SK-N-DZ (cell line): ENCODE measurements around the gene KIF1A.

ENCODE experiments used
- DNase-seq: peaks from one replicate; pipeline ENCODE4 v3.0.0-alpha.2; 2015; ENCODE audit warnings: low spot score

Gene KIF1A

DNA sequence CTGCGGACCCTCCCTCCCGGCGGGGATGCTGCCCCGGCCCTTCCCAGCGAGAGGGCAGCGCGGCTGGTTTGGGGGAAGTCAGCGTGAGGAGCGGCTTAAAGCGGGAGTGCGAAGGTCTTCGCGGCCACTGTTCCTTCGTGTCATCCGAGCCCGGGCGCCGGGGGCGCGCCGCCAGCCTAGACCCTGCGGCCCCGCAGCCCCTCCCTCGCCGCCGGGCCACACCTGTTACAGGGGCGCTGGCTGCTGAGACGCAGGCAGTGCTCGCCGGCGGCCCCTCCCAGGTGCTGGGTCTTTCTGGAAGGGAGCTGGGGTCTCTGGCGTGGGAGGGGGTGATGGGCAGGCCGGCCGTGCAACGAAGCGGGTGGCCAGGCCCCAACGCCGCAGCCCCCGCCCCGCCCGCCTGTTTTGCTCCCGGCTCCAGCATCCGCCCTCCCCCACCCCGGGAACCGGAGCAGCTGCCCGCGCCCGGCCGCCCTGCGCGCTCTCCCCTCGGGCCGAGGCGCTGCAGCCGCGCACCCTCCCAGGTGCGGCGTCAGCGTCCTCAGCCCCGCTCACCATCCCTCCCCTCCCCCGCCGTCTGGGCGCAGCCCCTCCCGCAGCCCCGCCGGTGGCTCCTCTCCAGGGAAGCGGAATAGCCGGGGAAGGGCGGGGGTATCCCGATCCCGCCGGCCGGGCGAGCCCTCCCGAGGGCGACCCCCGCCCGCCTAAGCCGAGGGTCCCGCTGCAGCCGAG lies 727 bp downstream of the KIF1A start:
- peak; percentile 32 for DNase-seq

DNA sequence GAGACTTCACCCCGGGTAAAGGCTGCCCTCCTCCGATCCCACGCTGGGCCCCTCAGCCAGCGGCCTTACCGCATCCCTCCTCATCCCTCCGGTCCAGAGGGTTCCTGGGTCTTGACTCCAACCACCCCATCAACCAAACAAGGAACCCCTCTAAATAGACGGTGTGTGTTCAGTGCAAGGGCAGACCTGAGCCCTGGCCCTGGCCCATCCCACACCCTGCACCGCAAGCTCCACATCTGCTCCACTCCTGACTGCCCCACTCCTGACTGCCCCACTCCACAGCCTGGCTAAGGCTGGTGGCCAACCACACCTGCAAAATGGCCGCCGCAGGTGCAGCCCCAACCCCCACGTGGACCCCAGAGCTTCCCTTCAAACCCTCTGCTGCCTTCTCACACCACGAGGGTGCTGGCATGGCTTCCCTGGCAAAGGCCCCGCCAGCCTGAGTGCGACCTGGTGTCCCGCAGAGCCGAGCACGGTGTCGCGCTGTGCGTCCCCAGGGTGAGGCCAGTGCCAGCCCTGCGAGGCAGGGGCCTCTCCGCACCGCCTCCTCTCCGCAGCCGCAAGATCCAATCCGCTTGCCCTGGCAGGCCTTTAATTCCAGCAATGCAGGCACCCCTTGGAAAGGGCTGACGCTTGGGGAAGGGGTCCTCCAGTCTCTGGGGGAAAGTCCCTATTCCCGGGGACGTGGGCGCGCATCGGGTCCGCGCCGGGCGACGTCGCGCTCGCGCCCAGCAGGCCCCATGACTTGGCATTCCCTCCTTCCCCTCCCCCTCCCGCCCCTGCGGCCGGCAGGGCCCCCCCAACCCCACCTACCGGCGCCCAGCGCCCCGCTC lies 1.5 kb downstream of the KIF1A start:
- DNase-seq = peak; percentile 28

GRCh38 chr2:240817496-240818292 lies 2.3 kb downstream of the KIF1A start:
- DNase-seq = no peak

- DNase-seq = no peak
Measured at GRCh38 chr2:240816584-240817495, 3.2 kb downstream of the KIF1A start.

- DNase-seq = no peak
Measured at GRCh38 chr2:240815761-240816583, 4.0 kb downstream of the KIF1A start.

DNA sequence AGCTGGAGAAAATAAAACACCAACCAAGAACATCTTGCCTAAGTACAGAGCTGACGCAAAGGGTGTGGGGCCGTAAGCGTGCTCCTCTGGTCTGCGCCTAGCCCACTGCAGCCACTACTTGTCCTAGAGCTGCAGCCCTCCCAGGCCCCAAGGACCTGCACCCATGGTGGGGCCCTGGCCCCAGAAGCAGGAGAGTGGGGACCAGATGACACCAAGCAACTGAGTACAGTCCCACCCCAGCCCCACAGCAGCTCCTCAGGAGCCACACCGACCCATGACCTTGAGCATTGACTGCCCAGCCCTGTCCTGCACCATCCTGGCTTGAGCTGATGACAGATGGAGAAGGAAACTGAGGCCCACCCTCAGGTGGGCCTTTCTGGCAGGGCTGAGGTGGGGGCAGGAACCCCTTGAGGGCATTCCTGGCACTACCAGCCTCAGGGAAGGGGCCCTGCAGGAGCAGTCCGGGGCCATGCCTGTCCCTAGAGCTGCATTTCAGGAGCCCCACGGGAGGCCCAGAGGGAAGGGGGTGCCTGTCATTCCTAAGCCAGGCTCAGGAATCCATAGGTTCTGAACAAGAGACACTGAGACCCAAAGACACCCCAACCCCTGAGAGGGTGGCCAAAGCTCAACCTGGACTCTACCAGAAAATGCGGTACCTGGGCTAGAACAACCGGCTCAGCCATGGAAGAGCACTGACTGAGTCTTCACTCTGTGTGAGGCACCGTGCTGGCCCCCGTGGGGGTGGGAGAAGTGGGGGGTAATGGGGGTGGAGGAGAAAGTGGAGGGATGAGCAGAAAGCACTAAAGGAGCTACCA lies 4.9 kb downstream of the KIF1A start:
- DNase-seq = no peak

- no peak for DNase-seq
Measured at GRCh38 chr2:240814280-240814679, 5.7 kb downstream of the KIF1A start.

- no peak for DNase-seq
Measured at GRCh38 chr2:240813231-240813921, 6.6 kb downstream of the KIF1A start.

GRCh38 chr2:240812721-240813120 lies 7.3 kb downstream of the KIF1A start:
- DNase-seq = no peak

- no peak for DNase-seq
Measured at GRCh38 chr2:240812301-240812680, 7.7 kb downstream of the KIF1A start.

GRCh38 chr2:240811346-240812300 lies 8.4 kb downstream of the KIF1A start:
- DNase-seq = no peak

GRCh38 chr2:240810621-240811020 lies 9.4 kb downstream of the KIF1A start:
- DNase-seq = no peak

DNA sequence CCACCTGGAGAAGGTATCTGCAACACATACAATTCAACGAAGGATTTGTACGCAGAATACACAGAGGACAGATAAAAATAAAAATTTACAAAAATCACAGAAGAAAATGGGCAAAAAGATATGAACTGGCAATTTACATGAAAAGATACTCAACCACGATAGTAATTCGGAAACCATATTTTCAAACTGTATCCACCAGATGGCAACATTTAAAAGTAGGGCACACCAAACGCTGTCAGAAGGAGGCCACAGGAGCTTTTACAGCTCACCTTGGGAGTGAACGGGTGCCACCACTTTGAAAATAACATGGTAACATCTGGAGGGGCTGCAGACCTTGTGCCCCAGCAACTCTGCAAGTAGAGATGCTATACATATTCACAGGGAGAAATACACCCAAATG lies 9.8 kb downstream of the KIF1A start:
- DNase-seq = no peak

- DNase-seq = no peak
Measured at GRCh38 chr2:240809276-240809675, 10.7 kb downstream of the KIF1A start.

DNA sequence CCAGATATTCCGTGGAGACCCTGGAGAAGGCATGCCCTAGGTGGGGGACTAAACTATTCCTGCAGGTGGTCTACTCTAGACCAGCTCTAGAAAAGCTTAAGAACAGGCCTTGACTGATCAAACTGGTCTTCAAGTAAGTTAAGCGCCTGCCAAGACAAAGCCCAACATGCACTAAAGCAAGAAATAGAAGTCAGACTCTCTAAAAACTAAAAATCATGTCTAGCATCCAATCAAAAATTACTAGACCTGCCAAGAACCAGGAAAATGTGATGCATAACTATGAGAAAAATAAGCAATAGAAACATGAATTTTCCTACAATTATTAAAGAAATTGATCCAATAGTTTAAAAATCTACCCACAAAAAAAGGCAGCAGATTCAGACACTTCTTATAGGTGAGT lies 13.6 kb downstream of the KIF1A start:
- DNase-seq = no peak

GRCh38 chr2:240806006-240806405 lies 14.0 kb downstream of the KIF1A start:
- DNase-seq = no peak

DNA sequence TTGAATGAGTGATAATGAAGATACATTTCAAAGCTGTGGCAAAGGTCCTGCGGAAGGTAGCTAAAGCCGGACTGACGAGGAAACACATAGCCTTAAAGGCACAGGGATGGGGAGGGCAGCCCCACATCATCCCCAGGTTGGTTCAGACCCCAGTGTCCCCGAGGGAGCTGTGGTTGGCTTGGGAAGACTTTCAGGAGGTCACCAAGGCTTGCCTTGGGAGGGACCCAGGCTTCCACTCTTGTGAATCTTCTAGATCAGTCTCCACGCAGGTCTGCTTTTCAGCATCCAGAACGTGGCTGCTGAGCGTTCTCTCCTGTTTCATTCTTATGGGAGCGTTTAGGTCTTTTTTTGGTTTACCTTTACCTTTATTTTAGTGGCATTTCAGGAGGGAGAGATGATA lies 16.8 kb downstream of the KIF1A start:
- DNase-seq = no peak
